T-helper 2 cell (primary cell): ENCODE measurements around the gene SSNA1.

Source experiments
- DNase-seq, 5 experiments: peaks; one replicate each; pipeline versions ENCODE4 v3.0.0 to v3.0.0-alpha.2; 2012 to 2022

SSNA1 gene

DNA sequence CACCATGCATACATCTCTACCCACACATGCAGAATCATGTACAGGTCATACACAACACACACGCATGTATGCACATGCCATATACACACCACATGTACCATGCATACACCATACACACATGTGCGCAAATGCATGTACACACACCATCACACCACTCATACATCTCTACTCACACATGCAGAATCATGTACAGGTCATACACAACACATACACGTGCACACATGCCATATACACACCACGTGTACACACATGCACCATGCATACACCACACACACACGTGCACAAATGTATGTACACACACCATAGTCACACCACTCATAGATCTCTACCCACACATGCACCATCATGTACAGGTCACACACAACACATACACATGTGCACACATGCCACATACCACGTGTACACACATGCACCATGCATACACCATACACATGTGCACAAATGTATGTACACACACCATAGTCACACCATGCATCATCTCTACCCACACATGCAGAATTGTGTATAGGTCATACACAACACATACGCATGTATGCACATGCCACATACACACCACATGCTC lies 35.6 kb upstream of the SSNA1 start:
- no peak for DNase-seq

DNA sequence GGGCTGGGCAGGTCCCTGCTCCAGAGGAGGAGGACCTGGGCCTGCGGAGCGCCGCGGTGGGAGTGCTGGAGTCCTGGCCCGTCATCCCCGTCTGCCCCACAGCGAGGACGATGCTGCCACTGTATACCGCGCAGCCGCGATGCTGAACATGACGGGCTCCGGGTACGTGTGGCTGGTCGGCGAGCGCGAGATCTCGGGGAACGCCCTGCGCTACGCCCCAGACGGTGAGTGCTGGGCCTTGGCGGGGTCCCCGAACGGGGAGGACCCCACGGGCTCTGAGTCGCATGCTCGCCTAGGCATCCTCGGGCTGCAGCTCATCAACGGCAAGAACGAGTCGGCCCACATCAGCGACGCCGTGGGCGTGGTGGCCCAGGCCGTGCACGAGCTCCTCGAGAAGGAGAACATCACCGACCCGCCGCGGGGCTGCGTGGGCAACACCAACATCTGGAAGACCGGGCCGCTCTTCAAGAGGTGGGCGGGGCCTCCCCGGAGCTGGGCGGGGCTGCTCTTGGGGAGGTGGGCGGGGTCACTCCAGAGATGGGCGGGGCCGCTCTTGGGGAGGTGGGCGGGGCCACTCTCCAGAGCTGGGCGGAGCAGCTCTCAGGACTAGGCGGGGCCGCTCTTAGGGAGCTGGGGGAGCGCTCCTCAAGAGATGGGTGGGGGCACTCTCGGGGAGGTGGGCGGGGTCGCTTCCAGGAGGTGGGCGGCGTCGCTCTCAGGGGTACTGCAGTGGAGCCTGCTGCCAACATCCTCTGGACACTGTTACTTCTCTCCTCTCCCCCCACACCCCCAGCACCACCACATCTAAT lies 31.7 kb upstream of the SSNA1 start:
- peak; percentile 34 to 60 (median 43) for DNase-seq

GRCh38 chr9:137157618-137158415 lies 30.7 kb upstream of the SSNA1 start:
- no peak for DNase-seq

DNA sequence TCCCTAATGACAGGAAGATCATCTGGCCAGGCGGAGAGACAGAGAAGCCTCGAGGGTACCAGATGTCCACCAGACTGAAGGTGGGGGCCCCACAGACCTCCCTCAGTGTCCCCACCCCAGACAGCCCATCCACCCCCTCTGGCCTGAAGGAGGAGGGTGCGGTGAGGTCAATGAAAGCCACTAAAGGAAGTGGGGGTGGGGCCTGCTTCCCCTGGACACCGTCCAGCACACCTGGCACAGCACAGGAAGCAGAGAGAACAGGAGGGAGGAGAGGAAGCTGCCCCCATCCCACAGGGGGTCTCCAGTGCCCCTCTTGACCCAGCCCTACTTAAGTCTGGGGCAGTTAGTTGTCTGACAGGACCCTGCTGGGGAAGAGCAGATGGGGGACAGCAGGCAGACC lies 29.9 kb upstream of the SSNA1 start:
- DNase-seq, result no peak

- DNase-seq, result no peak
Observed at GRCh38 chr9:137159105-137160053, 29.1 kb upstream of the SSNA1 start.

- DNase-seq, result no peak
Observed at GRCh38 chr9:137160054-137160425, 28.4 kb upstream of the SSNA1 start.

GRCh38 chr9:137160716-137161557 lies 27.5 kb upstream of the SSNA1 start:
- no peak for DNase-seq

DNA sequence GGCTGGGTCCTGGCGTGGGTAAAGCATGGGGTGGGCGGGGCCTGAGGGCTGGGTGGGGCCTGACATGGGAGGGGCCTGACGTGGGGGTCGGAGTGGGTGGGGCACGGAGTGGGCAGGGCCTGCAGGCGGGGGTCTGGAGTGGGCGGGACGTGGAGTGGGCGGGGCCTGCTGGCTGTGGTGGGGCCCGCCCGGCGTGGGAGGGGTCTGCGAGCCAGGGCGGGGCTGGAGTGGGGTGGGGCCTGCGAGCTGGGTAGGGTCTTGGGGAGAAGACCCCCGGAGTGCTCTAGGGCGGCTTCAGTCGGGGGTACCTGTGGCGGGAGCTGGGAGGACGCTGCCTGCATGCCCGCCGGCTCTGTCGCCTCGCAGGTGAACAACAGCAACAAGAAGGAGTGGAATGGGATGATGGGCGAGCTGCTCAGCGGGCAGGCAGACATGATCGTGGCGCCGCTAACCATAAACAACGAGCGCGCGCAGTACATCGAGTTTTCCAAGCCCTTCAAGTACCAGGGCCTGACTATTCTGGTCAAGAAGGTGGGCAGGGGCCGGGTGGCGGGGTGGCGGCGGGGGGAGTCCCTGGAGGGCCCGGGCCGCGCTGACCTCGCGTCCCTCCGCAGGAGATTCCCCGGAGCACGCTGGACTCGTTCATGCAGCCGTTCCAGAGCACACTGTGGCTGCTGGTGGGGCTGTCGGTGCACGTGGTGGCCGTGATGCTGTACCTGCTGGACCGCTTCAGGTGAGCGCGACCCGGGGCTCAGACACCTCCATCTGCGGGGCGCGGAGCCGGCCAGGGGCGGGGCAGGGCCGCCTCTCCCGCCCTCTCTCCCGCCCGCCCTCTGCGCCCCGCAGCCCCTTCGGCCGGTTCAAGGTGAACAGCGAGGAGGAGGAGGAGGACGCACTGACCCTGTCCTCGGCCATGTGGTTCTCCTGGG lies 26.7 kb upstream of the SSNA1 start:
- DNase-seq, result no peak

DNA sequence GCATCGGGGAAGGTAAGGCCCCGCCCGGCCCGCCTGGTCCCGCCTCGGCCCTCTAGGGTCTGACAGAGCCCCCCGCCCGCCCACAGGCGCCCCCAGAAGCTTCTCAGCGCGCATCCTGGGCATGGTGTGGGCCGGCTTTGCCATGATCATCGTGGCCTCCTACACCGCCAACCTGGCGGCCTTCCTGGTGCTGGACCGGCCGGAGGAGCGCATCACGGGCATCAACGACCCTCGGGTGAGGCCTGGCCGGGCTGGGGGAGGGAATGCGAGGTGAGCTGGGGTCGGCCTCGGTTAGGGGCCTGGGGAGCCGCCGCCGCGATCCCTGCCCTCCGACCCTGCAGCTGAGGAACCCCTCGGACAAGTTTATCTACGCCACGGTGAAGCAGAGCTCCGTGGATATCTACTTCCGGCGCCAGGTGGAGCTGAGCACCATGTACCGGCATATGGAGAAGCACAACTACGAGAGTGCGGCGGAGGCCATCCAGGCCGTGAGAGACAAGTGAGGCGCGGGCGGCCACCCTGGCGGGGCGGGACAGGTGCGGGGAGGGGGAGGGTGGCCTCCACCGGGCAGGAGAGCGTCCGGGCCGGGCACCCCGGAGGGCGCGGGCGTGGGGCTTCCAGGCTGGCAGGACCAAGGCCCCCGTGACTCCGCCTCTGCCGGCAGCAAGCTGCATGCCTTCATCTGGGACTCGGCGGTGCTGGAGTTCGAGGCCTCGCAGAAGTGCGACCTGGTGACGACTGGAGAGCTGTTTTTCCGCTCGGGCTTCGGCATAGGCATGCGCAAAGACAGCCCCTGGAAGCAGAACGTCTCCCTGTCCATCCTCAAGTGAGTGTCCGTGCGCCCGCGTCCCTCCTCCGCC lies 25.7 kb upstream of the SSNA1 start:
- no peak for DNase-seq

DNA sequence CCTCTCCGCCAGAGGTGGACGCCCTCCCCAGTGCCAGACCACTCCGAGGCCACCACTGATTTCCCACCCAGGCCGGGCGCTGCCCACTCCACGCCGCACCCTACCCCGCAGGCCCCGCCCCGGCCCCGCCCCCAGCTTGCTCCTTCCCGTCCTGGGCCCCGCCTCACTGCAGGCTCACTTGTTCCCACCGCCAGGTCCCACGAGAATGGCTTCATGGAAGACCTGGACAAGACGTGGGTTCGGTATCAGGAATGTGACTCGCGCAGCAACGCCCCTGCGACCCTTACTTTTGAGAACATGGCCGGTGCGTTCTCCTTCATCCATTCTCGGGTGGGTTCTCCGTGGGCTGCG lies 25.1 kb upstream of the SSNA1 start:
- no peak for DNase-seq

DNA sequence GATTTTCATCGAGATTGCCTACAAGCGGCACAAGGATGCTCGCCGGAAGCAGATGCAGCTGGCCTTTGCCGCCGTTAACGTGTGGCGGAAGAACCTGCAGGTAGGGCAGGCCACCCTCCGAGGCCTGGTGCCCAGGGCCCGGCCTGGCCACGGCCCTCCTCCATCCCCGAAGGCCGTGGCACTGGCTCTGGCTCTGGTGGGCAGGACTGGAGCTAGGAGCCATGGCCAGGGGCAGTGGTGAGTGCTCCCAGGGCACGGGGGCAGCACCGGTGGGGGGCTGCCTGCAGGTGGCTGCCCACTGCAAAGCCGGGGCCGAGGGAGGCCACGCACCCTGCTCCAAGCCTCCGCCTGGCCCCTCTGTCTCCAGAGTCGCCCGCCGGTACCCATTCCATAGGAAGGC lies 24.7 kb upstream of the SSNA1 start:
- DNase-seq, result no peak

DNA sequence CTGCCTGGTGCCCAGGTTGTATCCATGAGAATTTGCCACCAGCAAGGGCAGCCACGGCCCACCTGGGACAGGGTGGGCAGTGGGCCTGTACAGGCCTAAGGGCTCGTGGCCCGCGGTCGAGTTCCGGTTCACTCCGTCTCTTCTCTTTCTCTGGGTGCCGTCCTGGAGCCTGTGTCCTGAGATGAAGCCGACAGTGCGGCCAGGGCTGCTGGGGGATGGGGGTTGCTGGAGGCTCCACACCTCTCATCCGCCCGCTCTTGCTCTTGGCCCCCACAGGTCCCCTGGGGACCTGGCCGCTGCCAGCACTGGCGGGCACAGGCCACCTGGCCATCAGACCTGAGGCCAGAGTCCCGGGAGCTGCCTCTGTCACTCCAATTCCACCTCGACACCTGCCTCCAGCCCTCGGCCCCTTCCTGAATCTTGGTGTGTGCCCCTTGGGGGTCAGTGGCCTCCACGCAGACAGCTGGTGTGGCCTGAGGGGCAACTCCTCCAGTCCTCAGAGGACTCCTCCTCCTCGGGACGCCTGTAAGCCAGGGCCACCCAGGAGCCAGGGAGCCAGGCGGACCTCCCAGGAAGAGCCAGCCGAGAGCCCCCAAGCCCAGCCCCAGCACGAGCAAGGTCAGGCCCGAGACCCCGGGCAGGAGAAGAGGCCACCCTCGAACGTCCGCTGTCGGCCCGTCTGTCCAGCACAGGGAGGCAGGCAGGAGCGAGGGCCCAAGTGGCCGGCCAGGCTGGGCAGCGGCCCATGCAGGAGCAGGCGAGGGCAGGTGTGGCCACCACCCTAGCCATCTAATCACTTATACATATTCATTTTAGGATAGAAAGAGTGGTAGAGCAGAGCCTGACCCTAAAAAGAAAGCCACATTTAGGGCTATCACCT lies 23.9 kb upstream of the SSNA1 start:
- DNase-seq, result no peak

DNA sequence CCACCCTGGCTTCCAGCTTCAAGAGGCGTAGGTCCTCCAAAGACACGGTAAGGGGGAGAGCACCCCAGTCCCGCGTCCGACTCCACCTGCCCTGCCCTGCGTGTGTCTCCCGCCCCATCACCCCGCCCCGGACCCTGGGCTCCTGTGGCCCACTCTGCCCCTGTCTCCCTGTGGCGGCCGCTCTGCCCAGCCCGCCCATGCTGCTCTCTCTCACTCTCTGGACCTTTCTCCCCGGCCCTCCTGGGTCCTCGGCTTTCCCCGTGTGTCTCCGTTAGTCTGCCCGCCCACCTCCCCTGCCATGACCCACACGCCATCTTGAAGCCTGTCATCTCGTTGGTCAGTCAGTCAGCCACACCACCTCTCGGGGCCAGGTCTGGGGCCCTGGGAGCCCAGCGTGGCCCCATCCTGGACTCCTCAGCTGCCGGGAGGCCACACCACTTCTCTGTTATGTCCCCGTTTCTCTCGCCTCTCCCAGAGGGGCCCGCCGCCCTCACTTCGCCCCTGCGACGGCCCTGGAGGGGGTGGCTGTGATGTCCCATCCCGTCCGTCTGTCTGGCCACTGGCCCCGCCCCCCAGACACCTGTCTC lies 23.1 kb upstream of the SSNA1 start:
- DNase-seq, result no peak

DNA sequence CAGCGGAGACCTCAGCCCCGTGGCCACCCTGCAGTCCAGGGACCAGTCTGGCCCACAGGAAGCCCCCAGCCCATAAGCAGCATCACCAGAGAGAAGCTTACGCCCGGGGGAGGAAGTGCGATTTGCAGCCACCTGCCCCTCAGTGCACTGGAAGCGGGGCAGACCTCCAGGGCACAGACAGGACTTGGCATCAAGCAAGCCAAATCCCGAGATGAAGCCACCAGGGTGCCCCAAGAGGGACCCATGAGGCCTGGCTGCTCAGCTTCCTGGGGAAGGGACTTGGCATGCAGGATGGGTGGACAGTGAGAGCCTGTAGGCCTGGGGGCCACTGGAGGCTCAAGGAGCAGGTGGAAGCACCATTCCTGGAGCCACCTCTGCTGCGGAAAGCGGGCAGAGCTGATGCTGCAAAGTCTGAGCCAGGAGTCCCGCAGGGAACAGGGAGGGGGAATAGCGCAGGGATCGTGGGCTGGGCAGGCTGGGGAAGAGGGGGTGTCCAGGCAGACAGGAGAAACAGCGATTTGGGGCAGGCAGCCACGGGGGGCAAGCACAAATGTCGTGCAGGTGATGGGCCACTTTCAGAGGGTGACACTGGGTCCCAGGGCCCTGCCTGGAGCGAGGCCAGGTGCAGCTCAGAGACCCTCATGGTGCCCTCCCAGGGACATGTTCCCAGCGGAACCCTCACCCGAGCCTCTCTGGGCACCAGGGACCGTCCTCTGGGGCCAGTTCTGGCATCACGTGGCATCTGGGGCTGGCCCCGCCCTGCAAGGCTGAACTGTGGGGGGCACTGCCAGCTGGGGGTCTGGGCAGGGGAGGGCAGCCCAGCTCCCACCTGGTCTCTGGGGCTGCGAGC lies 21.9 kb upstream of the SSNA1 start:
- DNase-seq, result no peak

DNA sequence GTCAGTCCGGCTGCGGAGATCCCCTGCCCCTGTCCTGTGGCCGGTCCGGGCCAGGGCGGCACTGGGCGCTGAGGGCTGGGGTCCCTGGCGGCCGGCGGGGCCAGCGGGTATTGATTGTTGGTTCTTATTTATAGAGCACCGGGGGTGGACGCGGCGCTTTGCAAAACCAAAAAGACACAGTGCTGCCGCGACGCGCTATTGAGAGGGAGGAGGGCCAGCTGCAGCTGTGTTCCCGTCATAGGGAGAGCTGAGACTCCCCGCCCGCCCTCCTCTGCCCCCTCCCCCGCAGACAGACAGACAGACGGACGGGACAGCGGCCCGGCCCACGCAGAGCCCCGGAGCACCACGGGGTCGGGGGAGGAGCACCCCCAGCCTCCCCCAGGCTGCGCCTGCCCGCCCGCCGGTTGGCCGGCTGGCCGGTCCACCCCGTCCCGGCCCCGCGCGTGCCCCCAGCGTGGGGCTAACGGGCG lies 21.2 kb upstream of the SSNA1 start:
- no peak for DNase-seq

DNA sequence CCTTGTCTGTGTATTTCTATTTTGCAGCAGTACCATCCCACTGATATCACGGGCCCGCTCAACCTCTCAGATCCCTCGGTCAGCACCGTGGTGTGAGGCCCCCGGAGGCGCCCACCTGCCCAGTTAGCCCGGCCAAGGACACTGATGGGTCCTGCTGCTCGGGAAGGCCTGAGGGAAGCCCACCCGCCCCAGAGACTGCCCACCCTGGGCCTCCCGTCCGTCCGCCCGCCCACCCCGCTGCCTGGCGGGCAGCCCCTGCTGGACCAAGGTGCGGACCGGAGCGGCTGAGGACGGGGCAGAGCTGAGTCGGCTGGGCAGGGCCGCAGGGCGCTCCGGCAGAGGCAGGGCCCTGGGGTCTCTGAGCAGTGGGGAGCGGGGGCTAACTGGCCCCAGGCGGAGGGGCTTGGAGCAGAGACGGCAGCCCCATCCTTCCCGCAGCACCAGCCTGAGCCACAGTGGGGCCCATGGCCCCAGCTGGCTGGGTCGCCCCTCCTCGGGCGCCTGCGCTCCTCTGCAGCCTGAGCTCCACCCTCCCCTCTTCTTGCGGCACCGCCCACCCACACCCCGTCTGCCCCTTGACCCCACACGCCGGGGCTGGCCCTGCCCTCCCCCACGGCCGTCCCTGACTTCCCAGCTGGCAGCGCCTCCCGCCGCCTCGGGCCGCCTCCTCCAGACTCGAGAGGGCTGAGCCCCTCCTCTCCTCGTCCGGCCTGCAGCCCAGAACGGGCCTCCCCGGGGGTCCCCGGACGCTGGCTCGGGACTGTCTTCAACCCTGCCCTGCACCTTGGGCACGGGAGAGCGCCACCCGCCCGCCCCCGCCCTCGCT lies 20.5 kb upstream of the SSNA1 start:
- no peak for DNase-seq
